Heart right ventricle (tissue), 16 donors: ENCODE data around the gene CD151. TPM values are rescaled to one million over a fixed set of nuclear protein-coding genes. Genes with fewer than 3 reads are reported as not detected.

ENCODE experiments used
- ATAC-seq, 8 donors: fragments of 200-7000 bp; cut with Tn5 transposase; one replicate each; pipeline ENCODE4 v1.9.1; 2020; ENCODE audit warnings: mild to moderate bottlenecking in 8 of 8, moderate library complexity in 8 of 8, moderate number of reproducible peaks in 1 of 8
- DNase-seq, 2 donors: peaks; one replicate each; pipeline ENCODE4 v3.0.0-alpha.2; 2020
- H3K27ac ChIP-seq, 10 donors: fragments of 200-600 bp; sonication (generic) in 2 of 10; one replicate each; pipeline versions ENCODE4 v1.5.0 to v1.8.0; 2020 to 2022; ENCODE audit warnings: mild to moderate bottlenecking in 3 of 10
- H3K27me3 ChIP-seq, 7 donors: fragments of 200-600 bp; one replicate each; pipeline ENCODE4 v1.8.0; 2021 to 2022; ENCODE audit warnings: mild to moderate bottlenecking in 2 of 7
- H3K36me3 ChIP-seq, 9 donors: fragments of 200-600 bp; sonication (generic) in 1 of 9; one replicate each; pipeline versions ENCODE4 v1.5.0 to v1.8.0; 2020 to 2022; ENCODE audit warnings: mild to moderate bottlenecking in 2 of 9
- H3K4me1 ChIP-seq, 9 donors: fragments of 200-600 bp; sonication (generic) in 1 of 9; one replicate each; pipeline versions ENCODE4 v1.5.0 to v1.8.0; 2020 to 2022; ENCODE audit warnings: mild to moderate bottlenecking in 4 of 9
- H3K4me3 ChIP-seq, 10 donors: fragments of 200-600 bp; sonication (generic) in 2 of 10; one replicate each; pipeline versions ENCODE4 v1.5.0 to v1.8.0; 2020 to 2022; ENCODE audit warnings: mild to moderate bottlenecking in 7 of 10, moderate library complexity in 2 of 10
- H3K9me3 ChIP-seq, 11 donors: fragments of 200-600 bp in 10 of 11; sonication (generic) in 2 of 11; one replicate each; pipeline versions ENCODE4 v1.5.0 to v1.8.0; 2013 to 2022; ENCODE audit warnings: mild to moderate bottlenecking in 2 of 11, control low read depth in 1 of 11, moderate library complexity in 1 of 11
- WGBS, 2 donors: extraction: QIAGEN DNeasy Blood & Tissue Kit; methylation state at CpG; one replicate each; pipeline ENCODE4 v1.1.7; 2013; ENCODE audit warnings: inconsistent platforms in 1 of 2; 5-methylcytosine and 5-hydroxymethylcytosine counted together
- intact Hi-C, 10 donors: fragments of 100-400 bp; cut with DNase I; formaldehyde crosslinking; loops; one replicate each; pipeline versions ENCODE4 v1.11.1 to v1.14.2; 2022
- polyA plus RNA-seq, 2 donors: library from polyadenylated mRNA; stranded (reverse); fragments of 200-250 nt; gene quantifications; one replicate each; pipeline ENCODE4 v1.2.3, GENCODE V29; 2013
- total RNA-seq, 10 donors: library from RNA; stranded (reverse); fragmentation: NEBNext Ultra II Directional in 3 of 10; extraction: Animal tissue kit (Norgen Biotek cat#: 25700) in 3 of 10; gene quantifications; one replicate each; pipeline versions ENCODE4 v1.2.1 to v1.2.4, GENCODE V29; 2021 to 2023
- TF ChIP-seq, protein P1 (sequence below), 9 donors: fragments of 200-600 bp; sonication (generic) in 2 of 9; IDR thresholded peaks; one replicate each; pipeline versions ENCODE4 v1.5.0 to v1.8.0; 2021 to 2022; ENCODE audit warnings: antibody characterized with exemption in 9 of 9, mild to moderate bottlenecking in 5 of 9, moderate library complexity in 1 of 9
- donor health status: Arrhythmogenic right ventricular cardiomyopathy.
- donor health status: ischemic (EF 13 %, LVEDD 7.1; RV severe dilation, severe dysfunction).
- donor health status: healthy with polysubstance abuse.
- donor health status: DM: no; HTN: yes; CAD: no.
- donor health status: DM: no; HTN: no; CAD: no.
- donor health status: ischemic (EF 25% LVEDD 6.9; RV normal size, moderate dysfunction).
- donor health status: ischemic (EF 25% LVEDD 5.7; RV mildly dilated, moderate dysfunction).
- donor health status: healthy.
- donor health status: DM: yes; HTN: yes; CAD: no.
- donor health status: Ischemic cardiomyopathy.
- donor health status: ischemic (EF 35%, LVEDD 5.7; RV mildly dilated, moderate dysfunction).
- donor health status: nonischemic (EF 11% LVEDD 7.7; RV severe dilation, severe dysfunction).
- donor health status: DM: yes; HTN: yes; CAD: no.
- donor health status: PGD.
- donor health status: ischemic (EF 29% LVEDD 5.4; RV normal size, mild dysfunction).
- donor health status: nonischemic (EF 23%, LVEDD 6.1; RV moderate dilation, normal function).

The CD151 gene
- total and polyA plus RNA-seq, 12 donors = 286 to 684 (median 466) TPM

DNA sequence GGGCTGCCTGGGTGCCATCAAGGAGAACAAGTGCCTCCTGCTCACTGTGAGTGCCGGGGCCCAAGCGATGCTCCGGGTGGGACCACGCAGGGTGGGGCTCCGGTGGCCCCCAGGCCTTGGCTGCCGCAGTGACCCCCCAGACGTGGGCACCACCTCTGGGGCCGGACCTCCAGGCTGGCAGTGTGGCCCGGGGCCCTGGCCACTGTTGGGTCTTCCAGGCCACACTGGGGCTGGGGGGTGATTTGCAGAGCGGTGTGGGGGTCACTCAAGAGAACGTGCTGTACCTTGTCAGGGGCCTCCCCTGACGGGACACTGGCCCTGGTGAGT, 29.9 kb downstream of the CD151 start:
- intact Hi-C loops = no loop called here
- Histone ChIP-seq H3K4me3 (no peak overlapping the region), H3K27me3 (no peaks in the 10 kb centered on the region), H3K9me3 (no peaks in the 10 kb centered on the region), H3K36me3 (peaks cover 0 to 55% (median 9%) of the 10 kb centered on the region in 9 donors), H3K4me1 (peaks cover 7 to 28% (median 16%) of the 10 kb centered on the region in 9 donors), H3K27ac (no peak overlapping the region)
- ATAC-seq = no peak
- TF ChIP-seq, protein P1, sequence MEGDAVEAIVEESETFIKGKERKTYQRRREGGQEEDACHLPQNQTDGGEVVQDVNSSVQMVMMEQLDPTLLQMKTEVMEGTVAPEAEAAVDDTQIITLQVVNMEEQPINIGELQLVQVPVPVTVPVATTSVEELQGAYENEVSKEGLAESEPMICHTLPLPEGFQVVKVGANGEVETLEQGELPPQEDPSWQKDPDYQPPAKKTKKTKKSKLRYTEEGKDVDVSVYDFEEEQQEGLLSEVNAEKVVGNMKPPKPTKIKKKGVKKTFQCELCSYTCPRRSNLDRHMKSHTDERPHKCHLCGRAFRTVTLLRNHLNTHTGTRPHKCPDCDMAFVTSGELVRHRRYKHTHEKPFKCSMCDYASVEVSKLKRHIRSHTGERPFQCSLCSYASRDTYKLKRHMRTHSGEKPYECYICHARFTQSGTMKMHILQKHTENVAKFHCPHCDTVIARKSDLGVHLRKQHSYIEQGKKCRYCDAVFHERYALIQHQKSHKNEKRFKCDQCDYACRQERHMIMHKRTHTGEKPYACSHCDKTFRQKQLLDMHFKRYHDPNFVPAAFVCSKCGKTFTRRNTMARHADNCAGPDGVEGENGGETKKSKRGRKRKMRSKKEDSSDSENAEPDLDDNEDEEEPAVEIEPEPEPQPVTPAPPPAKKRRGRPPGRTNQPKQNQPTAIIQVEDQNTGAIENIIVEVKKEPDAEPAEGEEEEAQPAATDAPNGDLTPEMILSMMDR (IDR thresholded peaks at IDR 0.05) = no peak
- DNase-seq = no peak
- WGBS, 2 donors = 80 to 84% methylated on average over 12 of the region's 12 CpGs

DNA sequence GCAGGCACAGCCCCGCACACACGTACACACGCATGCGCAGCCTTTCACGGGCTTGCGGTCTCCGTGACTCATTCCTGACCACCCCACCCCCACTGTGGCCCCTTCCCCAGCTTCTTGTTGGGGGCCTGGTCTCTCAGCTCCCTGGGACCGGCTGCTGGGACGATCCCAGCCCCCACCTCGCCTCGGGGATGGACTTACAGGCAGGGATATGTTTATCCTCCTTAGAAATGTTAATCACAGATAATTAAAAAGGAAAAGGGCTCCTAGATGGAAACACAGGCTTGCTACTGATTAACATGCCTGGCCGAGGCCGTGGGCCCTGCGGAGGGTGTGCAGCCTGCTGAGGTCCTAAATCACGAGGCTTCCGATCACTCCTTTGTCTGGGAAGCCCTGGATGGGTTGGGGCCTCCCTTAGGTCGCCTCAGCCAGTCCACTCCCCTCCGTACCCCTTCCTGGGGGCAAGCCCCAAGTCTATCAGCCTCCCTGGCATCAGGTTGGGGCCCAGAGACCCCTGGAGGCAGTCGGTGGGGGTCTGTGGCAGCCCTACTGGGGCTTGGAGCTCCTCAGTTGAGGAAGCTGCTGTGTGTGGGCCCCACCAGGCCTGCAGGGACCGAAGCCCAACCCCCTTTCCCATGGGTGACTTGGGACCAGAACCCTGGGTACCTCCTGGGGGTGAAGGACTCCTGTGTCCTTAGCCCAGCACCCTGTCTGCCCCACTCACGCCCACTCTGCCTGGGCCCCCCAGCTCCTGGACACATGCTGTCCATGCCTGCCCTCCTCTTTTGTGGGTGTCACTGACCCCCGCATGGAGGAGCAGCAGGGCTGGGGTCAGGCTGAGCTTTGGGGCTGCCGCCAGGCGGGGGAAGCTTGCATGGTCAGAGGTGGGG, 30.5 kb downstream of the CD151 start:
- Histone ChIP-seq H3K9me3 (no peaks in the 10 kb centered on the region), H3K4me3 (no peak overlapping the region), H3K27ac (no peak overlapping the region), H3K4me1 (peaks cover 7 to 28% (median 16%) of the 10 kb centered on the region in 9 donors), H3K27me3 (no peaks in the 10 kb centered on the region), H3K36me3 (peaks cover 0 to 55% (median 9%) of the 10 kb centered on the region in 9 donors)
- ATAC-seq = no peak
- intact Hi-C loops = no loop called here
- no peak for DNase-seq
- TF ChIP-seq, protein P1 (IDR thresholded peaks at IDR 0.05) = no peak
- WGBS, 2 donors = 85 to 86% methylated on average over 24 of the region's 24 CpGs

DNA sequence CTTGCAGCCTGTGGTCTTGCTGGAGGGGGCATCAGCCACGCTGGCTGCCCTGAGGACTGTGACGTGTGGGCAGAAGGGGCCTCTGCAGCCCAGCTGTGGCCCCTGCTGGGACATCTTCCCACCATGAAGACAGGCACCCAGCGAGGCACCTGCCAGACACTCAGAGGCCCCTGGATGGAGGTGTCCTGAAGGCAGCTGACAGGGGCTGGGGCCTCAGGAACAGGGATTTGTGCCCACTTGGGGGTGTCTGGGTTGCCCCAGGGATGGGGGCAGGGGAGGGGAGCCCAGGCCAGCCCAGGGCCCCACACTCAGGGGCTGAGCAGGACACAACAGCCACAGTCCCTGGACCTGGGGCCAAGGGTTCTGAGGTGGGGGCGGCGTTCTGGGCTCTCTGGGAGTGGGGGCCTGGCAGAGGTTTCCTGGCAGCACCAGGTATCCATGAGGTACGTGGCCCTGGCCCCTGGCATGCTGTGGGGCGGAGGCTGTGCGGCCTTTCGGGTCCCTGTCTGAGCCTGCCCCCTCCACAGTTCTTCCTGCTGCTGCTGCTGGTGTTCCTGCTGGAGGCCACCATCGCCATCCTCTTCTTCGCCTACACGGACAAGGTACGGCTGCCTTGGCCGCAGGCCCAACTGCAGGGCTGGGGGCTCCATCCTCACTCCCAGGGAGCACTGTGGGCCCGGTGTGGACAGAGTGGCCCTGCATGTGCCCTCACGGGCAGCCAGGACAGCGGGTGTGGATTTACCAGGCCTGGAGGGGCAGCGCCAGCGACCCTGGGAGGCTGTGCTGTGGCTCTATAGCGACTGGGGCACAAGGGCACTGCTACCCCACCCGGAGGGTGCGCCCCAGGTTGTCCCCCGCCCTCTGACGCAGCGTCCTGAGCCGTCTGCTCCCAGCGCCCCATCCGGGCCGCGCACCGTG, 31.4 kb downstream of the CD151 start:
- DNase-seq (no peak), ATAC-seq (no peak)
- TF ChIP-seq, protein P1 (IDR thresholded peaks at IDR 0.05) = no peak
- H3K27ac ChIP-seq = no peak overlapping the region
- H3K4me1 ChIP-seq = peaks cover 7 to 28% (median 16%) of the 10 kb centered on the region in 9 donors
- H3K4me3 ChIP-seq = no peak overlapping the region
- no peaks in the 10 kb centered on the region for H3K9me3 ChIP-seq
- peaks cover 0 to 59% (median 9%) of the 10 kb centered on the region in 9 donors for H3K36me3 ChIP-seq
- 93 to 95% methylated on average over 31 of the region's 31 CpGs for WGBS, 2 donors
- intact Hi-C loops = no loop called here
- no peaks in the 10 kb centered on the region for H3K27me3 ChIP-seq

DNA sequence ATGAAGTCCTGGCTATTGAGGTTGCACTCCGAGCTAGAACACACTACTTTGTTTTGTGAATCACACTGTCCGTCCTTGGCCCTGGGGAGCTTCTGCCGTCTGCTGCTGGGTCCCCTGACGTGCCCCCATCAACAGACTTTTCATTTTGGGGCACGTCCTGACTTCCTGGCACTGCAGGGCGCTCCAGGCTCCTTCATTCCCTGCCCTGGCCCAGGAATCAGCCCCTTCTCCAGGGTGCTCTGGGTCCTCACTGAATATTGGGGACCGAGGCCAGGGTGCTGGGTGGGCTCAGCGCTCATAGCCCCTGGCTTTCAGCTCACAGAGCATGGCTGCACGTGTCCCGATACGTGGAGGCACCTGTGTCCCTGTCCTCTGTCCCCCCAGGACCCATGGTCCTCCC, 32.1 kb downstream of the CD151 start:
- TF ChIP-seq, protein P1 (IDR thresholded peaks at IDR 0.05) = no peak
- no peak for DNase-seq
- H3K4me1 ChIP-seq = peaks cover 3 to 23% (median 10%) of the 10 kb centered on the region in 9 donors
- no peaks in the 10 kb centered on the region for H3K27me3 ChIP-seq
- WGBS, 2 donors = 87 to 88% methylated on average over 10 to 11 of the region's 11 CpGs
- H3K4me3 ChIP-seq = no peak overlapping the region
- intact Hi-C loops = no loop called here
- no peak for ATAC-seq
- peaks cover 0 to 62% (median 9%) of the 10 kb centered on the region in 9 donors for H3K36me3 ChIP-seq
- H3K27ac ChIP-seq = no peak overlapping the region
- no peaks in the 10 kb centered on the region for H3K9me3 ChIP-seq
